ENCODE results near the gene TRIP11.

Gene TRIP11

DNA sequence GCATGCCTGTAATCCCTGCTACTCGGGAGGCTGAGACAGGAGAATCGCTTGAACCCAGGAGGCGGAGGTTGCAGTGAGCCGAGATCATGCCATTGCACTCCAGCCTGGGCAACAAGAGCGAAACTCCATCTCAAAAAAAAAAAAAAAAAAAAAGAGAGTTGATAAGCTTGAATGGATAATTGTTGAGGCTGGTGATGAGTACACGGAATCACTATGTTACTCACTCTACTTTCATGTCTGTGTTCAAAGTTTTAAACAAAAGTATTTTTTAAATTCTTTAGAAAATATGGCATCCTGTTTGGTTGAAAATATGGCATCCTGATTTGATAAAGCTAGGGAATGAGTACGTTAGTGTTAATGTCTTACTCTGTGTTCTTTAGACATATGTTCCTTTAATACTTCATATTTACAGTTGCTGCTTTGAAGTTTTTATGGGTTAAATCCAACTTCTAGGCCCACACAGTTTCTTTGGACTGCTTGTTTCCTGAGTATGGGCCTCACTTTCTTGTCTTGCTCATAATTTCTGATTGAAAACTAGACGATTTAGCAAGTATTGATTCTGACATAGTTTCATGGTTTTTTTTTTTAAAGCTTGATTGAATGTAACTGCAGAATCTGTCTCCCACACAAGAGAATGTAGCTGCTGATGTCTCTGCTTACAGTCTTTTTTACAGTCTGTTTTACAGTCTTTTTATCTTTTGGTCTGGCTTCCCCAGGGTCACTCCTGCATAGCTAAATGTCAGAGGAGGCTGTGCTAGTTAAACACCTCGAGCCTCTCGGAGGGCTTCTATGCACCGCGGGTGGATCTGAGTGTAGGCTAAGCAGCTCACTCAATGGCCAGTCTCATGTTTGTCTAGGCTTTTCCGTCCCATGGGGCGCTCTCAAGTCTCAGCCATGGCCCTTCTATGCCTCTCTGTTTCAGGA, 78.3 kb downstream of the TRIP11 start:
- no peak for DNase-seq

DNA sequence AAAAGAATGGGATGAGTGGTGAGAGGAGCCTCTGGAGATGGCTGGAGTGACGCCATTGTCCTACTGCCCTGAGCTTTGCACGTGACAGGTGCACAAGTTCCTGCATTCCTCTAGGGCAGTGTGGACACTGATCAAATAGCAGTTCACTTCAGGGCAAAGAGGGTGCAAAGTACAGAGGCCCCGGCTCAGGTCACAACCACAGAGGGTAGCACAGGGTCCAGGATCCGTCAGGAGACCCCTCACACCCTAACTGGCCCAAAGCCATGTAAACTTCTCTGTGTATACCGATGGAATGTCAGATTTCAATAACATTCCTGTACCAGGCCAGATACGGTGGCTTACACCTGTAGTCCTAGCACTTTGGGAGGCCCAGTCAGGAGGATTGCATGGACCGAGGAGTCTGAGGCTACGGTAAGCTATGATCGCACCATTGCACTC, 82.0 kb downstream of the TRIP11 start:
- no peak for DNase-seq

DNA sequence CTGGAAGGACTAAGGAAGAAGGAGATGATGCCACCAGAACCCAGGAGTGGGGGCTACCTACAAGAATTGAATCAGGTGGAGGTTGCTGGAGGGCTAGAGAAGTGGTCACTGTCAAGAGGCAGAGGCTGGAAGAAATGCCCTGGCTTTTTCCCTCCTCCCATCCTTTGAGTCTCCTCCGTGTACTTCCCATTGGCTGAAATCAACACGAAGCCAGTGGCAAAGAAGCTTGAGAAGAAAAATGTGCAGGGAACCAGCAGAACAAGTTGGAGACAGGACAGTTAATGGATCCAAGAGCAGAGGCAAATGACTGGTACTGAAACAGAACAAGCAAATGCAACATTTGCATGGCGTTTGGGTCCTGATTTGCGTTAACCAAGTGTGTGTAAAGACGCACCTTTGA, 83.2 kb downstream of the TRIP11 start:
- no peak for DNase-seq

DNA sequence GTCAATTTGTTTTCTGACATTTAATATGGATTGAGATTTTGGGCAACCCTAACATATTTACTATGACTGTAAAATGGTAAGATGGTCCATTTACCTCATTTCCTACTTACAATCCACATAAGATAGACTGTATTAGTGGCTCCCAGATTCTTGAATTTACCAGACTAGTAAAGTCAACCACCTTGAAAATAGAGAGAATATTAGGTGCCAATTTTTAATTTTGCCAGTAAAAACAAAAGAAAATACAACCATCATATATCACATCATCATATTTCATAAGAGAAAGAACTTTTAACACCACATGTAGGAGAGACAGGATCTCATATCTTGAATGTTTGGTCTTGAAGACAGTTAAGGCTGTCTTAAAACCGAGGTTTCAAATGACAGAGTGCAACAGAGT, 84.7 kb downstream of the TRIP11 start:
- DNase-seq, result no peak

DNA sequence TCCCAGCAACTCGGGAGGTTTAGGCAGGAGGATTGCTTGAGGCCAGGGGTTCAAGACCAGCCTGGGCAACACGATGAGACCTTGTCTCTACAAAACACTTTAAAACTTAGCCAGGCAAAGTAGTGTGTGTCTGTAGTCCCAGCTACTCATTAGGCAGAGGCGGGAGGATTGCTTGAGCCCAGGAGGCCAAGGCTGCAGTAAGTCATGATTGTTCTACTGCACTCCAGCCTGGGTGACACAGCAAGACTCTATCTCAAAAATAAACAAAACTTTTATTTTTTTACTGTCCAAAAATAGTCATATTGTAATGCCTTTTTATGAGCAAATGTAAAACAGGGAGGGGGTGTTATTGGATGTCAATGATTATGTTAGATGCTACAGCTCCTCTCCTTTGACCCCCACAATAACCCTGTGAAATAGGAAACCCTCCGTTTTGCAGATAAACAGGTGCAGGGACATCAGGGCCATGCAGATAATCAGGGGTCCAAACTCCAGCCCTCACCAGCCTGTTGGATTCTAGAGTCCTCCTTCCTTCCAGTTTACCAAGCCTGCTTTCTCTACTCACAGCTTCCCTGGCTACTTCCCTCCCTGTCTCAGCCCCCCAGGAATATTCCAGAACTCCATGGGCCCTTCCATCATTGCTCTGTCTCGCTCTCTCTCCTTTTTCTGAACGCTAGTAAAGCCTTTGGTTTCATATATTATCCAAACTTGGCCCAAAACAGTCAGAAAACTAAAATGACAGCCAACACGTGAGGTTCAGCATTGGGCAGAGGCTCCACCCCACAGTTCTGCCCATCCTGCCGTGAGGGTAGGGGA, 86.5 kb downstream of the TRIP11 start:
- DNase-seq, result no peak

DNA sequence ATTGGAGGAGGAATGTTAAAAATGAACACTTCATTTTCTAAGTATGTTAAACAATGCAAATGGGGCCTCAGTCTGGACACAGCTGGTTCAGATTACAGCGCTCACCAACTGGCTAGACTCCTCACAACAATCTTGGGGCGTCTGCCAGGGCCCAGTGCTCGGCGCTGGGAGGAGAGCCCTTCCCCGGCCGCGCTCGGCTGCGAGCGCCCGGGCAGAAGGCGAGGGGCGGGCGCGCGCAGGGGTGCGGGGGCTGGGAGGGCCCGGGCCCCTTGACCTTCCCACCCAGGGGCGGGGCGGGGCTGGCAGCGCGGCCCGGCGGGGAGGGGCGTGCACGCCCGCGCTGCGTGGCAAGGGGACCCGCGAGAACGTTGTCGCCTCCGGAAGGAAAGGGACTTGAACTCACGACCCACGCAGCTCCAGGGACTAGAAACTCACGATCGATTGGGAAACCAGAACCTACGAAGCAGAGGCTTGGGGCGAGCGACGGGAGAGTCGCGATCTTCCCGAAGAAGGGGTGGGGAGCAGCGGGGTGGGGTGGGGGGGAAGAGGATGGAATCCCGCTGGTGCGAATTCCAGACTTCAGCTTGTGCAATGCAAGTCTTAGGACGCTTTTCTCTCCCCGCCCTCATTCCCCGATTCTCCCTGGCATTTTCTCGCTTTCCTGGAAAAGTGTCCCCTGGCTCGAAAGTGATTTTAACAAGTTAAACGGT, 92.2 kb downstream of the TRIP11 start, which contains the start of gene FBLN5:
Gene FBLN5, minus strand, starts transcription at position 220 of the 710 bp plus-strand sequence. CDS start 465 bp downstream, outside the sequence.
- DNase-seq, result peak in 12 of 58 donors; percentile 4 to 45 (median 24)

DNA sequence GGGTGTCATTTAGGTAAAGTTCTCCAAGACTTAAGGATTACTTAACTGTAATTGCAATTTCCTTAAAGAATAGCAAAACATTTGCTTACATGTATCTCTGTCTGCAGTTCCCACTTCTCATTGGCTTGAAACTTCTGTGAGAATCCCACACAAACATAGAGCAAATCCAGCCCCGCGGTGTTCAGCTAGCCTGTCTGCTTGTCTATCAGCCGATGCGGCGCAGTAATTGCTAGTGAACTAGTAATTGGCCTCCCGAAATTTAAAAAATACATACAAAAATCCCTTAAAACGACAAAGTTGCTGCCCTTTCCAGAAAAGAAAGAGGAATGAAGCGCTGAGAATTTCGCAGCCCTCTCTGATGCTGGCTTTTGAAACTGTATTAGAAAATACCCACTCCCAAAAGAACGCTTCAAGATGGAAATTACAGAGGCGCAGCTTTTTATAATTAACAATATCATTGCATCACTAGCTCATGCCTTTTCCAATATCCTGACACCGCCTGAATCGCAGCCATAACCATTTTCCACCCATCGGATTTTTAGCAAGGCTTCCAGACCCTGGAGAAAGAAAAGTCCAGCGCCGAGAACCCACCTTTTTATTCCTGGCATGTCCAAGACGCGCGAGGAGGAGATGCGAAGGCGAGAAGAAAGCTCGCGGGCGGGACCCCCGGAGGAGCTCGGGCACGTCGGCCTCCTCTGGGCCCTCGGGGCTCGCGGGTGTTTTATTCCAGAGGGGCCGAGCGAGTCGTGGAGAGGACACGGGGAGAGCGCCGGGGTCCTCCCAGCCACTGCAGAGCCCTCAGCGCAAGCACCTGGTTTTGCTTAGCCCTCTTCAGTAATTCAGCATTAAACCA, 93.0 kb downstream of the TRIP11 start:
- DNase-seq, result peak in 6 of 58 donors; percentile 7 to 38 (median 17)

DNA sequence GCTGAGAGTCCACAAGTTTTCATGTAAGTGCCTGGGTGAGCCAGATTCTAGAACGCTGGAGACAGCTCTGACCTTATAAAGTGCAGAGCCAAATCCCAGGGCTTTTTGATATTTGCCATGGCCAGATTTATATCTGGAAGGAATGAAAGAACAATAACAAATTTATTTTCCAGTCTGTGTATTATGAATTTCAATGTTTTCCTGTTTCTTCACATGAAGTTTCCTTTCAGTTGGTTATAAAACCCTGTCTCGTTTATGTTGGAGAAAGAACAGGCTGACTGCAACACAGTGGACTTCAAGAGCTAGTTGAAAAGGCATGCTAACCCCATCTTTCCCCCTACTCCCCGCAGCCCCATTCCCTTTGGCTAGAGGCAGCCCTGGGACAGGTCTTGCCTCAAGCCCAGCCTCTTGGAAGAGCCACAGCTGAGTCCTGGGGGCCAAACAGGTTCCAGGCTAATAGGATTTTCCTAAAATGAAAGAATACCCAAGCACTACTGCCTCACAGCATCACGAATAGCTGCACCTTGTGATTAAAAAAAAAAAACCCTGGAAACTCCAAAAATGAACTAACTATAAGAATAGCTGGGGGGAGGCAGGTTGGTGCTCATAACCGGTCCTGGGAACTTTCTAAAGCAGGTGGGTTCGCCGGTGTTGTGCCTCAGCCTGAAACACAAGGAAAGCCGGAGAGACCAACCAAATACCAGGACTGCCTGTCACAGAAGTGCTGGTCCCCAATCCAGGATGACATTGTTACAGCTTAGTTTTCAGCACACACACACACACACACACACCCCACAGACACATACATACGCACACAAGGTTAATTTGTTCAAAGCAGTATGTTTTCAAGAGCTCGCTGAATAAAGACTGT, 93.9 kb downstream of the TRIP11 start:
- DNase-seq, result no peak

DNA sequence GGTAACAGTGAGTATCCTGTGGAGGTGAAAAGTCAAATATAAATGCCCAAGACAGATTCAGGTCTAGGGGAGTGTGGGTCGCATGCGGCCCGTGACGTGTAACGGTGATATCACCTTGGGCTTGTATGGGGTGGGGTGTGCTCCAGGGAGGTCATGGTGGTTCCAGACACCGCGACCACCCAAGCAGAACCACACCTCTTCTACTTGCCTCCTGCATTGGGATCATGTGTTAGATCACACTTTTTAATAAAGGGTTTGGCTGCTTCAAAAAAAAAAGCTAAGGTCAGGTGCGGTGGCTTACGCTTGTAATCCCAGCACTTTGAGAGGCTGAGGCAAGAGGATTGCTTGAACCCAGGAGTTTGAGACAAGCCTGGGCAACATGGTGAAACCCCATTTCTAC, 96.9 kb downstream of the TRIP11 start:
- no peak for DNase-seq

DNA sequence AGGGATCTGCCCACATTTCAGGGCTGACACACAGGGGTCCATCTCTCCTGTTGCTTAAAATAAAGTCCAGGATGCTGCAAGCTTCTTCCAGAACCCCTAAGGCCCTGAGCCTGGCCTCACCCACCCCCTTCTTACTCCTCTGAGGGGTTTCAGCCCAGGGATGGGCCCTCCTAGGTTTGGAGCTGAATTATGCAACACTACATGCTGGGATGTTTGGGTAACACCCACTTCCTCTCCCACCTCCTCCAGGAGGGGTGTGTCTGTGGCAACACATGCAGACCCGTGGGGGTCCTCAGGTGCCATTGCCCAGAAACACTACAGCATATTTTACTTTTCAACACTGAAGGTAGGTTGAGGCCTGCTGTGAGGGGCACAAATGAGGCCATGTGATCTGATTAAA, 97.7 kb downstream of the TRIP11 start:
- DNase-seq, result no peak

DNA sequence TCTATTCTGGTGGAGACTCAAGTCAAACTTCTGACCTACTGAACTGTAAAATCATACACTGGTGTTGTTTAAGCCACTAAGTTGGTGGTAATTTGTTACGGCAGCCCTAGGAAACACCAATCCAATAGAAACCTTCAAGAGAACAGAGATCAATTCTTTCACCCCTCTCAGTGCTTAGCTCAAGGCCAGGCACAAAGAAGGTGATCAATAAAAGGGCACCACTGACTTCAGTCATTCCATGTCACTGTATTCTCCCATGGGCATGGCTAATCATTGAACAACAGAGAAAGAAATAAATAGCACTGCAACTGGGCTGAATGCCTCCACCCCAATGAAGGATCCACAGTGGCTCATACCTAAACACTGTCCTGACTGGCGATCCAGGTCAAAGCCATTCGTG, 99.7 kb downstream of the TRIP11 start:
- DNase-seq, result no peak

DNA sequence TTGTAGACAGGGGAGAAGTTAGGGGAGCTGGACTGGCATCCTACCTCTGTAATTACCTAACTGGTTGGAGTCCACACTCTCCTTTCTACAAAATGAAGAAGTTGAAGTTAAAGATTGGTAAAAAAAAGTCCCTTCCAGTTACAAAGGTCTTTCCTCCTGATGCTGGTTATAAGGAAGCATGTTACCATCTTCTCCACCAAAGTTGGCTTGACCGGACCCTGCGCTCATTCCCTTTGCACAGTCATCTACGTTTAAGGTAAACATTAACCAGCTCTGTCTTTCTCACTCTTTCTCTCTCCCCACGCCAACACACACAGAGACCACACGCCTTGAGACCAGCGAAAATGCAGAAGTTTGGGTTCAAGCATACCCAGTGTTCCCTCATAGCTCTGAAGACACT, 104.3 kb downstream of the TRIP11 start:
- DNase-seq, result no peak

DNA sequence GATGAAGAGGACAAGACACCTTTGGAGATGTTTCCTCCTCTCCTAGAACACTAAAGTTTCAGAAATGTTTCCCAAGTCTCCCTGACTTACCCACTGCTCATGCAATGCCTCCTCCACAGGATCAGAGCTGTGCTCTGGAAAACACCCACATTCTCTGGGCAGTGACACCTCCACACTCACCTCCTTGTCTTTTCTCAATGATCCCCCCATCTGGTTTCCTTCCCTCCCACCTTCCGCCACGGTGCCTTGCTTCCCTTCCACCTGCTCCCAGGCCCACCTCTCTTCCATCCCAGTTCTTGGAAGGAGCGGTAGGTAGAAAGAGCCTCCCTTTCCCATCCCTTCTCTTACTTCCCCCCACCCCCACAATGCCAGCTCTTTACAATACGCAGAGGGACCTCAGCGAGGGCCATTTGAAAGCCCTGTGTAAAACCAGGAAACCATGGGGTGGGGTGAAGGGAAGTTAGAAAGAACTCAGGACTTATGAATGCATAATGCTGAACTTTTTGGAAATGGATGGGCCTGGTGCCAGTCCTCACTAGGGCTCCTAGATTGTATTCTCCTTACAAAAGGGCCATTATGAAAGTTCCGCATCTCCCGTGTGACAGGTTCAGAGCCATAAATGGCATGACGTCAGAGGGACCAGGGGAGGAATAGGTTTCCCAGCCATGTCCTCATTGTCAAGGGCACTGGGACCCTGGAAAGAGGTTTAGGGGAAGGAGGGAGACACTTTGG, 105.1 kb downstream of the TRIP11 start:
- DNase-seq, result no peak

DNA sequence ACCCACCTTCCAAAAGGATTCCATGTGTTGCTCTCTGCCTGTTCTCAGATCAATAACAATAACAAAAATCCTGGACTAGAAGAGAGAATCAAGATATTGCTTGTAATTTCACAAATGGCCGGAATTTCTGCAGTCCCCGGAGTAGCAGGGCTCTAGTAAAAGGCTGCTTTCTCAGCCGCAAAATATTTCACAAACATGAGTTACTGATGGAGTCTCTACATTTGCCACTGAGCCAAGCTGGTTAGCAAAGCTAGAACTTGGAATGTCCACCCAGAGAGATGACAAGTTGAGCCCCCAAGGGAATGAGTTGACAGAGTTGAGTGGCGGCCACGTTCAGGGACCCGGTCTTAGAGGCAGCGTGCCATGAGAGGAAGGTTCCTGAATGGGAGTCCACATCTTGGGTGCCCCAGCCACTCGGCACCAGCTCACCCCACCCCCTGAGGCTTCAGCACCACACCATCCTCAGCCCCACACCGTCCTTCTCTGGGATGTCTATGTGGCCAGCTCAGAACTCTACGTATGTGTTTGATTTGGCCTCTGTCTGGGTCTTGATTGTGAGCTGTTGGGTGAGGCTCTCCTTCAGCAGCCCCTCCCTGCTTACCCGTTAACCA, 108.3 kb downstream of the TRIP11 start:
- no peak for DNase-seq

DNA sequence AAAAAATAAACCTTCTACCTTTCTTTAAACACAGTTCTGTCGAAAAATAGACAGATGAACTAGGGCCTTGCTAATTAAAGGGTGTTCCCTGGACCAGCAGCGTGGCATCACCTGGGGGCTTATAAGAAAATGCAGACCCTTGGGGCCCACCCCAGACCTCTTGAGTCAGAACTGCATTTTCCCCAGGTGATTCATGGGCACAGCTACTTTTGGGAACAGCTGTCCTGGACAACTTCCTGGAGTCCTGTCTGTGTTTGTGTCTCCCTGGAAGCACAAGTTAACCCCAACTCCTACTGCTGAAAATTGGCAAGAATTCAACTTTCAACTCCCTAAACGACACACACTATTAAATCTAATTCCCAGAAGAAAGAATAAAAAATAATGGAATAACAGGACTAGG, 110.2 kb downstream of the TRIP11 start:
- DNase-seq, result no peak

DNA sequence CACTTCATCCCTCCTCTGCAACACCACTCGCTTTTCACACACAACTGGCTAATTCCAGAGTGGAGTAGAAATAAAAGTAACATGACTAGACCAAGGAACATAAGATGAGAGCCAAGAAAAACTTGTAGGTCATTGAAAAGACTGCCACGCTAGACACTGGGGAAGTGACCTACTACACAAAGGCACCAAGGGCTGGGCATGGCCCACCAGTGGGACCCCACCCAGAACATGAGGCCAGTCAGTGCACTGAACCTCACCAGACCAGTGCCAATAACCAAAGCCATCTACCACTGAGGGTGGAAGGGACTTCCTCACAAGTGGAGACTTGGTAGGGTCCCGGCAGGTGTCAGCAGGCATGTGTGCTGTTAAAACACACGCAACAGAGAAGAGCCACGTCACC, 112.1 kb downstream of the TRIP11 start:
- no peak for DNase-seq

DNA sequence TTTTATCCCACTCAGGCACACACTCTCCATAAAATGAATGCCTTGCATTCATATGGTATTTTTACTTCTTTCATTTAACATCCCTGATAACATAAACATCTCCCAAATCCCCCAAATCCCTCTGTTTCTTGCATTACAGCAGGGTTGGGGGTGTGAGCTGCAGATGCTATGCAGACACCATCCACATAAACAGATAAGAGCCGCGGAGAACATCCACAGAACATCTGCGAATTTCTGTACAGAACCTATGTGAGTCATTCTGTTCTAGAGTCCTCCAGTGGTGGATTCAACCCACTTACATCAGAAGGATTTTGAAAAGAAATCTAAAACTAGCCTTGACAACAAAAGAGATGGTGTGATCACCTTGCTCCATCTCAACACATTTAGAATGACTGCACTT, 112.7 kb downstream of the TRIP11 start:
- peak in 2 of 58 donors; percentile 8 to 26 for DNase-seq

DNA sequence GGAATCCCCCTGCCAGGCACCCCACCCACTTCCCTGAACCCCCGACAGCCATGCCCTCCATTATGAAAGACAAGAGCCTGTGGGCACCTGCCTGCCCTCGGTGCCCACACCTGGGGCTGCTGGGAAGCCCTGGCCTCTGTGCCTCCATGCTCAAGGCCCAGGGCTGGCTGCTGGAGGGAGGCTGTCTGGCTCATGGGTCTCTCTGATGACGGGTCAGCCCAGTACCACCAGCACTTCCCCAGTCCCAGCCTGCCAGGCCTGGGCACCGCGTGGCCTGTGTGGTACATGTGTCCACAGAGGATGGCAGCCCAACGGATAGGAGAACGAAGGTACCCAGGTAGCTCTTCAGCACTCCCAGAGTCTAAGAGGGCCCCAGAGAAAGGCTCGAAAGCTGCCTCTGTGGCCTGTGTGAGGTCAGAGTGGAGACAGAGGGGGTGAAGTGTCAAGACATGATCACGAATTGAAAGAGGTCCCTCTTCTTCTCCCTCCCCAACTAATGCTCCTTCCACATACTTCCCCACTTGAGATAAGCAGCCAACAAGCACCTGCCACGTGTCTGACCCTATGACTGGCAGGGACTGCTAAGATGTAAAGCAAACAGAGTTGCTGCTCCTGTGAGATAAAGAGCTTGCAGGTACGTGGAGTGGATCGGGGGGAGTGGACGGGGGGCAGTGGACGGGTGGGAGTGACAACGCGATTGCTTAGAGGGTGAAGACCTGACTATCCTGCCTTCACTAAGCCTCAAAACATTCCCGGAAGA, 113.5 kb downstream of the TRIP11 start:
- no peak for DNase-seq
